ENCODE measurements around the gene GBF1.

DNA sequence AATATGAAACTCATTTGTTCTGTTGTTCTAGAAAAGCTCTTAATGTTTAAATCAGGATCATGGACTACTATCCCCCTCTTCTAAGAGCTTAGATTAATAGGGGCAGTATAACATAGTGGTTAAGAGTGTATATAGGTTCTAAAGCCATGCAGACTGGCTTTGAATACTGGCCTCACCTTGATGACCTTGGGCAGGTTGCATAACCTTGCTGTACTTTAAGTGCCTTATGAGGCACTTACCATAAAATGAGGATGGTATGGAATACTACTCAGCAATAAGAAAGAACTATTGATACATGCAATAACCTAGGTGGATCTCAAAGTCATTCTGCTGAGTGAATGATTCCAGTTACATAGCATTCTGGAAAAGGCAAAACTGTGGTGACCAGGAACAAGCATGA, 53.6 kb downstream of the GBF1 start:
- TF ChIP-seq, protein P1, sequence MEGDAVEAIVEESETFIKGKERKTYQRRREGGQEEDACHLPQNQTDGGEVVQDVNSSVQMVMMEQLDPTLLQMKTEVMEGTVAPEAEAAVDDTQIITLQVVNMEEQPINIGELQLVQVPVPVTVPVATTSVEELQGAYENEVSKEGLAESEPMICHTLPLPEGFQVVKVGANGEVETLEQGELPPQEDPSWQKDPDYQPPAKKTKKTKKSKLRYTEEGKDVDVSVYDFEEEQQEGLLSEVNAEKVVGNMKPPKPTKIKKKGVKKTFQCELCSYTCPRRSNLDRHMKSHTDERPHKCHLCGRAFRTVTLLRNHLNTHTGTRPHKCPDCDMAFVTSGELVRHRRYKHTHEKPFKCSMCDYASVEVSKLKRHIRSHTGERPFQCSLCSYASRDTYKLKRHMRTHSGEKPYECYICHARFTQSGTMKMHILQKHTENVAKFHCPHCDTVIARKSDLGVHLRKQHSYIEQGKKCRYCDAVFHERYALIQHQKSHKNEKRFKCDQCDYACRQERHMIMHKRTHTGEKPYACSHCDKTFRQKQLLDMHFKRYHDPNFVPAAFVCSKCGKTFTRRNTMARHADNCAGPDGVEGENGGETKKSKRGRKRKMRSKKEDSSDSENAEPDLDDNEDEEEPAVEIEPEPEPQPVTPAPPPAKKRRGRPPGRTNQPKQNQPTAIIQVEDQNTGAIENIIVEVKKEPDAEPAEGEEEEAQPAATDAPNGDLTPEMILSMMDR (IDR thresholded peaks at IDR 0.05; ENCODE audit: poor library complexity) = no peak
- TF ChIP-seq EZH2phosphoT487 (IDR thresholded peaks at IDR 0.05; ENCODE audit: low read depth, severe bottlenecking, unreplicated experiment) (no peak), EZH2 (IDR thresholded peaks at IDR 0.05; ENCODE audit: borderline replicate concordance) (no peak)

Measured in hepatocyte (in vitro differentiated cells).